Cardiac septum (tissue), 1 donor: Measurements from ENCODE around the gene CENPQ. TPM values are rescaled to one million over a fixed set of nuclear protein-coding genes. Genes with fewer than 3 reads are reported as not detected.

Experiments
- DNase-seq: peaks from one replicate; pipeline ENCODE4 v3.0.0-alpha.2; 2020; ENCODE audit warnings: low spot score
- intact Hi-C: fragments of 100-400 bp; cut with DNase I; formaldehyde crosslinking; loops from one replicate; pipeline ENCODE4 v1.14.0; 2022
- total RNA-seq: library from RNA; stranded (reverse); fragmentation: NEBNext Ultra II Directional; extraction: Animal tissue kit (Norgen Biotek cat#: 25700); gene quantifications from one replicate; pipeline ENCODE4 v1.2.1, GENCODE V29; 2021
- donor health status: DM: no; HTN: no; CAD: no.

Gene CENPQ
- total RNA-seq, 1 donor from 2014 or later, result 3.4 TPM

GRCh38 chr6:49531774-49532569 is 68.8 kb downstream of the CENPQ start:
- intact Hi-C loops, result no loop called here
- DNase-seq, result no peak

- intact Hi-C loops, result loop anchor here (5.0 kb wide), 1 partner anchor 72 kb away; no protein-coding TSS in a partner anchor
- no peak for DNase-seq
Observed at GRCh38 chr6:49535795-49536194, 72.6 kb downstream of the CENPQ start.

GRCh38 chr6:49539102-49539501 is 75.9 kb downstream of the CENPQ start:
- no peak for DNase-seq
- intact Hi-C loops, result loop anchor here (5.0 kb wide), 1 partner anchor 68 kb away; no protein-coding TSS in a partner anchor

- intact Hi-C loops, result no loop called here
- DNase-seq, result no peak
Observed at GRCh38 chr6:49540614-49541013, 77.4 kb downstream of the CENPQ start.

GRCh38 chr6:49541210-49541724 is 78.1 kb downstream of the CENPQ start:
- intact Hi-C loops, result no loop called here
- DNase-seq, result no peak

- DNase-seq, result no peak
- intact Hi-C loops, result no loop called here
Observed at GRCh38 chr6:49541936-49542335, 78.8 kb downstream of the CENPQ start.

Other genes with a start within 250 kb of the CENPQ start
- 33.6 TPM for gene MMUT, start 117 bp upstream of the CENPQ start, total RNA-seq
- not detected for gene GLYATL3, start 36.6 kb downstream of the CENPQ start, total RNA-seq
- gene C6orf141, start 87.3 kb downstream of the CENPQ start, total RNA-seq, result 0.38 TPM
- gene RHAG, start 173.5 kb downstream of the CENPQ start, total RNA-seq, result not detected